ENCODE data around the gene SEPTIN12.

DNA sequence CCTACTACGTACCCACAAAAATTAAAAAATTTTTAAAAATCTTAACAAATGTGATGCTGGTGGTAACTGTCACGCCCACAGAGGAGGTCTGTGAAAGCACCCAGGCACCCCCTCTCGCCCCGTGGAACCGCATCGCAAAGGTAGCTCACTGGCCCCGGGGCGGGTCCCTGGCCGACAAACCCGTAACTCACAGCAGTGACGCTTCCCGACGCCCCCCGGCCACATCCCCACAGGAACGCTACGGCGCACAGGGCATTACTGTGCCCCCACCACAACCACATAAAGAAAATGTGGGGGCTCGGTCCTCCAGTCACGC, 54.4 kb downstream of the SEPTIN12 start:
- TF ChIP-seq, protein P1, sequence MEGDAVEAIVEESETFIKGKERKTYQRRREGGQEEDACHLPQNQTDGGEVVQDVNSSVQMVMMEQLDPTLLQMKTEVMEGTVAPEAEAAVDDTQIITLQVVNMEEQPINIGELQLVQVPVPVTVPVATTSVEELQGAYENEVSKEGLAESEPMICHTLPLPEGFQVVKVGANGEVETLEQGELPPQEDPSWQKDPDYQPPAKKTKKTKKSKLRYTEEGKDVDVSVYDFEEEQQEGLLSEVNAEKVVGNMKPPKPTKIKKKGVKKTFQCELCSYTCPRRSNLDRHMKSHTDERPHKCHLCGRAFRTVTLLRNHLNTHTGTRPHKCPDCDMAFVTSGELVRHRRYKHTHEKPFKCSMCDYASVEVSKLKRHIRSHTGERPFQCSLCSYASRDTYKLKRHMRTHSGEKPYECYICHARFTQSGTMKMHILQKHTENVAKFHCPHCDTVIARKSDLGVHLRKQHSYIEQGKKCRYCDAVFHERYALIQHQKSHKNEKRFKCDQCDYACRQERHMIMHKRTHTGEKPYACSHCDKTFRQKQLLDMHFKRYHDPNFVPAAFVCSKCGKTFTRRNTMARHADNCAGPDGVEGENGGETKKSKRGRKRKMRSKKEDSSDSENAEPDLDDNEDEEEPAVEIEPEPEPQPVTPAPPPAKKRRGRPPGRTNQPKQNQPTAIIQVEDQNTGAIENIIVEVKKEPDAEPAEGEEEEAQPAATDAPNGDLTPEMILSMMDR (IDR thresholded peaks at IDR 0.05 in 2 of 3, conservative IDR thresholded peaks at IDR 0.05 in 1 of 3; ENCODE audit: control insufficient read depth in 2 of 3, extremely low read depth in 1 of 3, insufficient read depth in 1 of 3, low read depth in 3 of 3, low read length in 3 of 3): no peak
- no peak for TF ChIP-seq NR2C2 (IDR thresholded peaks at IDR 0.05; ENCODE audit: borderline replicate concordance, control insufficient read depth, insufficient read length, low read depth)
